ENCODE measurements around the gene PACS2. TPM values are rescaled to one million over a fixed set of nuclear protein-coding genes. Genes with fewer than 3 reads are reported as not detected.

Gene PACS2
- total RNA-seq, 1 experiment from 2014 or later: 55.2 TPM

GRCh38 chr14:105315941-105316576, 1.5 kb downstream of the PACS2 start:
- CTCF ChIA-PET: interaction anchor here (0.6 kb wide), 1 partner anchor 75 kb away, joined by 3 read pairs; no protein-coding TSS in a partner anchor
- peak overlapping the region; percentile 65; the same call in 1 of the 2 replicates for H3K27ac ChIP-seq (ENCODE audit: low read length)
- H3K36me3 ChIP-seq (ENCODE audit: control insufficient read depth, insufficient read depth, low read length): no peaks in the 10 kb centered on the region; the same call in 1 of the 2 replicates
- H3K27me3 ChIP-seq (ENCODE audit: control insufficient read depth, insufficient read depth, low read length): no peaks in the 10 kb centered on the region
- POLR2A ChIA-PET: no interaction called here
- H3K4me3 ChIP-seq (ENCODE audit: low read depth in 2 of 2, low read length in 2 of 2): peak overlapping the region; percentile 61
- intact Hi-C loops (cut with micrococcal nuclease; ENCODE audit: unreplicated experiment): no loop called here
- ATAC-seq (no peak), DNase-seq (ENCODE audit: low read depth, low spot score) (no peak)
- H3K9me3 ChIP-seq (ENCODE audit: control insufficient read depth, insufficient read depth, low read depth, low read length): no peaks in the 10 kb centered on the region
- TF ChIP-seq TCF7L2 (IDR thresholded peaks at IDR 0.05; ENCODE audit: low read depth, low read length): no peak
- no peak for TF ChIP-seq REST (IDR thresholded peaks at IDR 0.05; ENCODE audit: insufficient read depth in 1 of 2, low read depth in 2 of 2, low read length in 1 of 2)
- TF ChIP-seq SIN3A (IDR thresholded peaks at IDR 0.05; ENCODE audit: borderline replicate concordance, insufficient read depth, low read depth, low read length): no peak
- no peak for TF ChIP-seq CTCF (IDR thresholded peaks at IDR 0.05)
- no peak for TF ChIP-seq POLR2AphosphoS5 (IDR thresholded peaks at IDR 0.05; ENCODE audit: low read depth, low read length)
- H3K4me1 ChIP-seq (ENCODE audit: control insufficient read depth, insufficient read depth, low read length): peaks cover 12% of the 10 kb centered on the region
- BruUV-seq (replicated peaks): no TSS peak
- in situ Hi-C loops (cut with HindIII; ENCODE audit: low pct_unique_long_range_greater_than_20kb, low sequenced_read_pairs): no loop called here

- BruUV-seq (replicated peaks): no TSS peak
- DNase-seq (ENCODE audit: low read depth, low spot score) (no peak), ATAC-seq (no peak)
- H3K36me3 ChIP-seq (ENCODE audit: control insufficient read depth, insufficient read depth, low read length): no peaks in the 10 kb centered on the region; the same call in 1 of the 2 replicates
- intact Hi-C loops (cut with micrococcal nuclease; ENCODE audit: unreplicated experiment) (no loop called here), in situ Hi-C loops (cut with HindIII; ENCODE audit: low pct_unique_long_range_greater_than_20kb, low sequenced_read_pairs) (no loop called here)
- CTCF ChIA-PET: interaction anchor here (0.6 kb wide), 1 partner anchor 74 kb away, joined by 3 read pairs; no protein-coding TSS in a partner anchor
- H3K4me3 ChIP-seq (ENCODE audit: low read depth in 2 of 2, low read length in 2 of 2): peak overlapping the region in 1 of 2 experiments; percentile 61; a peak in 1 of 4 replicates
- TF ChIP-seq TCF7L2 (IDR thresholded peaks at IDR 0.05; ENCODE audit: low read depth, low read length) (no peak), CTCF (IDR thresholded peaks at IDR 0.05) (no peak), SIN3A (IDR thresholded peaks at IDR 0.05; ENCODE audit: borderline replicate concordance, insufficient read depth, low read depth, low read length) (no peak), REST (IDR thresholded peaks at IDR 0.05; ENCODE audit: insufficient read depth in 1 of 2, low read depth in 2 of 2, low read length in 1 of 2) (no peak), POLR2AphosphoS5 (IDR thresholded peaks at IDR 0.05; ENCODE audit: low read depth, low read length) (no peak)
- no peak overlapping the region for H3K27ac ChIP-seq (ENCODE audit: low read length)
- H3K4me1 ChIP-seq (ENCODE audit: control insufficient read depth, insufficient read depth, low read length): peaks cover 12% of the 10 kb centered on the region
- no peaks in the 10 kb centered on the region for H3K27me3 ChIP-seq (ENCODE audit: control insufficient read depth, insufficient read depth, low read length)
- POLR2A ChIA-PET: no interaction called here
- no peaks in the 10 kb centered on the region for H3K9me3 ChIP-seq (ENCODE audit: control insufficient read depth, insufficient read depth, low read depth, low read length)
Observed at GRCh38 chr14:105316577-105316941, 2.0 kb downstream of the PACS2 start.
